ENCODE measurements around the gene SHROOM3. TPM values are rescaled to one million over a fixed set of nuclear protein-coding genes. Genes with fewer than 3 reads are reported as not detected.

SHROOM3 gene
- total RNA-seq, 1 experiment from 2014 or later: 27.6 TPM

- H3K27ac ChIP-seq (ENCODE audit: insufficient read length, low read depth, low read length): no peak overlapping the region
- no peak overlapping the region for H3K4ac ChIP-seq (ENCODE audit: low read depth, low read length)
- H4K8ac ChIP-seq (replicated peaks; ENCODE audit: insufficient read length, low read depth, low read length): no peak overlapping the region
- DNase-seq: no peak
- Mint-ChIP-seq H3K36me3 (ENCODE audit: insufficient read depth in 1 of 3, low read depth in 3 of 3) (no peaks in the 10 kb centered on the region; a peak in 1 of 7 replicates), H3K9me3 (no peaks in the 10 kb centered on the region), H3K27me3 (ENCODE audit: low read depth) (no peaks in the 10 kb centered on the region), H3K4me1 (no peaks in the 10 kb centered on the region), H3K27ac (peak overlapping the region in 1 of 3 experiments; percentile 87; a peak in 1 of 7 replicates), H3K4me3 (no peak overlapping the region)
- H3K79me1 ChIP-seq (ENCODE audit: insufficient read depth, low read depth, low read length, poor library complexity, severe bottlenecking): no peaks in the 10 kb centered on the region
- no peak overlapping the region for H2BK15ac ChIP-seq (ENCODE audit: low read depth, low read length)
- H3K23ac ChIP-seq (ENCODE audit: insufficient read length, low read depth, low read length): no peak overlapping the region
- no peak overlapping the region for H3K4me2 ChIP-seq (ENCODE audit: insufficient read depth, insufficient read length, low read length)
- H3K27me3 ChIP-seq (ENCODE audit: insufficient read depth, low read length): no peaks in the 10 kb centered on the region
- no peak overlapping the region for H2BK5ac ChIP-seq (ENCODE audit: insufficient read length, low read length)
- no peaks in the 10 kb centered on the region for H4K20me1 ChIP-seq (ENCODE audit: control insufficient read depth, insufficient read depth, insufficient read length)
- H2BK12ac ChIP-seq (ENCODE audit: insufficient read length, low read depth, low read length): no peak overlapping the region
- no peak overlapping the region for H3K56ac ChIP-seq (ENCODE audit: insufficient read length, low read depth, low read length)
- H3K9me3 ChIP-seq (ENCODE audit: control insufficient read depth, low read depth, low read length): no peaks in the 10 kb centered on the region
- no peak overlapping the region for H2BK20ac ChIP-seq (ENCODE audit: low read depth, low read length, poor library complexity, severe bottlenecking)
- H2AFZ ChIP-seq (ENCODE audit: low read length): no peak overlapping the region
- no peak overlapping the region for H4K91ac ChIP-seq (ENCODE audit: insufficient read length, low read depth, low read length)
- no peak overlapping the region for H4K5ac ChIP-seq (ENCODE audit: insufficient read length, low read depth, low read length)
- no peaks in the 10 kb centered on the region for H3K4me1 ChIP-seq (ENCODE audit: insufficient read depth, low read length)
- H2AK5ac ChIP-seq (ENCODE audit: insufficient read length, low read length): no peak overlapping the region
- H3K79me2 ChIP-seq (ENCODE audit: insufficient read depth, low read length): no peaks in the 10 kb centered on the region
- H3K9ac ChIP-seq (ENCODE audit: extremely low read depth, insufficient read length, low read length): peak overlapping the region; percentile 11
- H2BK120ac ChIP-seq (ENCODE audit: low read depth, low read length, poor library complexity, severe bottlenecking): no peak overlapping the region
- no peak overlapping the region for H3T11ph ChIP-seq (ENCODE audit: low read length)
- no peaks in the 10 kb centered on the region for H3K23me2 ChIP-seq (ENCODE audit: insufficient read length, low read depth, low read length, poor library complexity, severe bottlenecking)
- no CpG with 5 or more reads among the region's 1 CpG for WGBS (ENCODE audit: extremely low coverage, insufficient read length, low lambda C conversion rate)
- TF ChIP-seq CTCF (conservative IDR thresholded peaks at IDR 0.05): no peak
- no peak overlapping the region for H3K14ac ChIP-seq (ENCODE audit: insufficient read depth, low read length)
- no peak overlapping the region for H3K18ac ChIP-seq (ENCODE audit: insufficient read length, low read depth, low read length)
Measured at GRCh38 chr4:76659103-76659490, 224.1 kb downstream of the SHROOM3 start.
